Islet precursor cell (in vitro differentiated cells): ENCODE data around the gene LILRA5.
"Not testable (repeated sequence)": the region's sequence is repeated elsewhere in the genome, so short reads cannot be mapped to it uniquely, and the experiment has no call there.

ENCODE experiments used
- DNase-seq: peaks from one replicate; pipeline ENCODE4 v3.0.0-alpha.2; 2018

Gene LILRA5

GRCh38 chr19:54299515-54299914 lies 13.5 kb downstream of the LILRA5 start:
- no peak for DNase-seq

- DNase-seq = peak; percentile 25
These were observed 13.9 kb downstream of the LILRA5 start for GRCh38 chr19:54299126-54299498.

- peak; percentile 32 for DNase-seq
These were observed 14.4 kb downstream of the LILRA5 start for GRCh38 chr19:54298357-54299125.

GRCh38 chr19:54297759-54298305 lies 15.1 kb downstream of the LILRA5 start:
- no peak for DNase-seq

- no peak for DNase-seq
These were observed 18.4 kb downstream of the LILRA5 start for GRCh38 chr19:54294539-54294938.

- DNase-seq = not testable (repeated sequence)
These were observed 23.8 kb downstream of the LILRA5 start for GRCh38 chr19:54289160-54289559.

- DNase-seq = no peak
These were observed 25.5 kb downstream of the LILRA5 start for GRCh38 chr19:54287456-54287855.

- DNase-seq = not testable (repeated sequence)
These were observed 26.7 kb downstream of the LILRA5 start for GRCh38 chr19:54286283-54286682.

- not testable (repeated sequence) for DNase-seq
These were observed 27.4 kb downstream of the LILRA5 start for GRCh38 chr19:54285427-54286056.

- peak; percentile 35 for DNase-seq
These were observed 30.1 kb downstream of the LILRA5 start for GRCh38 chr19:54282686-54283470.

DNA sequence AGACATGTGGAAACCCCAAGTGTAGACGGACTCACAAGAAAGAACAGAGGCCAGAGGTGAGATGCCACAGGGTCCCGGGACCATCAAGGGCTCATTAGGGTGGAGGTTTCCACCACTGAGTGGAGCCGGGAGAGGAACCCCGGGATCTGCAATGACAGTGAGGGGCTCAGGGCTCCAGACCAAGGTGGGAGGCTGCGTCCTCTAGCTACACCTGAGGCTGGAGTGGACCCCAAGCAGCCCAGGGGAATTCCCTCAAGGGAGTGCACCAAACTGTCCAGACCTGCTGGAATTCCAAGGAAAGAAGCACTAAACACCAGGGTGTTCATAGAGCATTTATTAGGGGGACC lies 31.3 kb downstream of the LILRA5 start:
- not testable (repeated sequence) for DNase-seq

- no peak for DNase-seq
These were observed 31.8 kb downstream of the LILRA5 start, which contains the start of gene LILRB2 for GRCh38 chr19:54281007-54281728. LILRB2 (minus strand) TSS chr19:54281110; CDS start chr19:54280496, 614 bp downstream.

GRCh38 chr19:54280441-54280840 lies 32.5 kb downstream of the LILRA5 start:
- DNase-seq = not testable (repeated sequence)

DNA sequence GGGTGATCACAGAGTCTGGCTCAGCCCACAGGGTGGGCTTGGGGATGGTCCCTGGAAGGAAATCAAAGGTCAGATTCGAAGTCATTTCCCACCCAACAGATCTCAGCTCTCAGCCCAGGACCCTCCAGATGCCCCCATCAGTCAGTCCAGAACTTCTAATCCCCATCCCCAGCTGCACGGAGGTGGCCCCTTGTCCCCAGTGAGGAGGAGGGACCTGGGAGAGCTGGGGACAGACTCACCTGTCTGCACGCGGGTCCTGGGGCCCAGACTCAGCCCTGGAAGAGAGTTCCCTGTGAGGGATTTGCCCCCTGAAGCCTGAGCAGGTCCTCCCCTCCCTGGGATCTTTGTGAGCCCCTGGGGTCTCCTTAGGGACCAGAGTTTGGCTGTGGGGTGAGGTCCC lies 32.9 kb downstream of the LILRA5 start:
- DNase-seq = not testable (repeated sequence)

DNA sequence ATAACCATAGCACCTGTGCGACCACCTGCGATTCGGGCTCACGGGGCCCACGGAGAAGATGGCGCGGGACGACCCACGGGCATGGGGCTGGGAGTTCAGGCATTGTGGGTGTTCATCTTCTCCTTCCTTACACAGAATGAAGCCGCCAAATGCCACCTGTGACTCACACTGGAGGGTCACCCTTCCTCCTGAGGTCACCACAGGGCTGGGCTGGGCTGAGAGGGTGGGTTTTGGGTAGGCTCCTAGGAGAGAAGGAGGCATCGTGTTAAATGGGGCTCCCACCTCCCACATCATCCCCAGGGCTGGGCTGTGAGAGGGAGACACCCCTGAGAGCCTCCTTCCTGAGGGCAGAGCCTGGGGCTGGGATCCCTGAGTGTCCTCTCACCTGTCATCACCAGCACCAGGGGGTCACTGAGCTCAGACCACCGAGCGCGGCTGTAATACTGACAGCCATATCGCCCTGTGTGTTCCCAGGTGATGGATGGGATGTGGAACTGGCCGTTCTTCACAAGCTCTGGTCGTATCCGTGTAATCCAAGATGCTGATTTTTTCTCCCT lies 33.5 kb downstream of the LILRA5 start:
- no peak for DNase-seq

- DNase-seq = peak; percentile 42
These were observed 34.3 kb downstream of the LILRA5 start for GRCh38 chr19:54278571-54279195.

GRCh38 chr19:54278056-54278455 lies 34.9 kb downstream of the LILRA5 start:
- DNase-seq = peak; percentile 24

DNA sequence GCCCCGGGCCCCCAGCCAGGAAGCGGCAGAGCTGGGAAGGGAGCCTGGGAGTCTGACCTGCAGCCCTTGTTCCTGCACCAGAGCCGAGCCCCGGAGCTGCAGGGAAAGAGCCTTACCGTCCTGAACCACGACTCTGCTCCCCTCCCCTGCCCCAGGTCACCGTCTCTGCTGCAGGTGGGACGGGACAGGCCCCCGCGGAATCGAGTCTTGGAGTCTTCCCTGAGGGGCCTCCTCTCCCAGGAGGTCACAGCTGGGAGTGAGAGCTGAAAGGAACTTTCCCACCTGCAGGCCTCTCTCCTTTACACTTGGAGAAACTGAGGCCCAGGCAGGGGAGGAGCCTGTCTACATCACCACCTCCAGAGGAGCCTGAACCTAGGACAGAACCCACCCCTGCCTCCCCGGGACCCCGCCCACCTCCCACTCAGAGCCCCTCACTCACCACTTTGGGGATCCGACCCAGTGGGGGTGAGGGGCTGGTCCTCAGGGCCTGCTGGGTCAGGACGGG lies 35.8 kb downstream of the LILRA5 start:
- peak; percentile 19 for DNase-seq

GRCh38 chr19:54275951-54276350 lies 37.0 kb downstream of the LILRA5 start:
- DNase-seq = peak; percentile 43

GRCh38 chr19:54274516-54274915 lies 38.5 kb downstream of the LILRA5 start:
- DNase-seq = peak; percentile 22

GRCh38 chr19:54273821-54274220 lies 39.1 kb downstream of the LILRA5 start:
- DNase-seq = no peak

DNA sequence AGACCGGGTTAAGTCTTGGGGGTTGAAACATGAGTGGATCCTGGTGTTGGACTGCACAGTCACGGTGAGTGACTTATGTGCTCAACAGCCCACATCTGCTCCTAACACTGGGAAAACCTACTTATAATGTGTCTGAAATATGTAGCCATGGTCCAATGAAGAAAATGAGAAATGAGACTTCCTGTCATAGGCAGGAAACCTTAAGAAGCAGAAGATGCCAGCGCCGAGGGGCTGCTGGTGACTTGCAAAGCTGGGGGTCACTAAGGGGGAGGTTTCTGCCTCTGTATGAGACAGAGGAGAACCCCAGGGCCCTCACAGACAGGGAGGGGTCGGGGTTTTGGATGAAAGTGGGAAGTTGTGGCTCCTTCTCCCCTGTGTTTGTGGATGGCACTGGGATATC lies 40.8 kb downstream of the LILRA5 start:
- DNase-seq = peak; percentile 40
